GM15510 (cell line): ENCODE measurements around the gene S100A13.
A peak's percentile ranks its signal among the peaks of the same experiment; 100 is the strongest.

Experiments
- POLR2A ChIP-seq: IDR thresholded peaks from 3 replicates; pipeline ENCODE4 v1.6.1; 2011; ENCODE audit warnings: borderline replicate concordance; ENCODE audit not compliant: insufficient read length; ENCODE audit errors: extremely low read depth

Gene S100A13

DNA sequence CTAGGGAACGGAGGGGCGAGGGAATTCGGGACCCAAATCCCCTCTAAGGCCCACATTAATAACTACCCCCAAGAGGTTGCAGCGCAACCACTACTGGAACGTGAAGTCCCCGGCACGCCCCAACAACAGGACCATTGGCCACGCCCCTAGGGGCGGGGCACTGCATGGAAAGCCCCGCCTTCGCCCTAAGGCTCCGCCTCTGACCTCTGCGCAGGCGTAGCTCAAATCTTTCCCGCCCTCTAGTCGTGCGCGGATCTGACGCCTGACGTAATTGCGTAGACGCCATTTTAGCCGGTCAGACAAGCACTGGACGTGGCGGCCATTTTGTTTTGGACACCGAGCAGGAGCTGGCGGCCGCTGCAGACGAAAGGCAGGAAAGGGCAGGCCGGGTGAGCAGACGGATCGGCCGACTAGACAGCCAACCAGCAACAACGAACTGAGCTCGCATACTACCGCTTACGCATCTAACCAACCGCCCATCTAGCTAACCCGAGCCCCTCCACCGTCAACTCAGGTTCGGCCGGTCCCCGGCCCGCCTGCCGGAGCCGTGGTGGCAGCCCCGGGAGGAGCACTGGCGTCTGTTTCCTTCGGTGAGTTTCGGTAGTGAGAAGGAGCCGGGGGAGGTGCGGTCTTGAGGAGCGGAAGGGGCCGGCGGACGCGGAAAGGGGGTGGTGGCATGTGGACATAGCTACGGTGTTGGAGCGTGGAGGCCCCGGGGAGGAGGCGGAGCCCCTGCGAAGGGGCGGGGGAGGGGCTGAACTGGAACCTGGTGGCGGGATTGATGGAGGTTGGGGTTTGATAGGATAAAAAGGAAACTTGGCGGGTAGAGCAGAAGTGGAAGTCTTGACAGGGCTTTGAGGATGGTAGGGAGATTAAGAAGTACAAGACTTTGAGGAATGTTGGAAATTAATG is 6.7 kb upstream of the S100A13 start, which contains the start of gene CHTOP:
Gene CHTOP, plus strand, starts transcription at position 313 of the 912 bp plus-strand sequence. CDS start 2,523 bp downstream, outside the sequence.
- TF ChIP-seq POLR2A = peak; percentile 90

DNA sequence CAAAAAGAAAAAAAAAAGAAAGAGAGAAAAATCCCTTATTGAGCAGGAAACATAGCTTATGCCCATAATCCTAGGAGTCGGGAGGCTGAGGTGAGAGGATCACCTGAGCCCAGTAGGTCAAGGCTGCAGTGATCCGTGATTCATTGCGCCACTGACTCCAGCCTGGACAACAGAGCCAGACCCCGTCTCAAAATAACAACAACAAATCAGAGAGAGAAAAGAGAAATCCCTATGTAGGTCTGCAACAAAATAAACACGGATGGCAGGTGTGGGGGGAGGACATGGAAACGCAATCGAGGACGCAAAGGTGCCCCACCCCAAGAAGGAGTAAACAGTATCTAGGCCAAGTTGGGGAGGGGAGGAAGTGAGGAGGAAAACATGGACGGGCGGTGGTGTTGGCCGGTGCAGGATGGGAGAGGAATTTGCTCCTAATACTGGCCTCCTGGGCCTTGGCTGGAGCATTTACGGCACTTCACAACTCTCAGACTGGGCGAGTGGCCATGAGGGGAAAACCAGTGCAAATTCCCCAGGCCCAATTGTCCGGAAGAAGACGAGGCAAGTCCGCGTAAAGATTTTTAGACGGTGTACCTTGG is 6.0 kb upstream of the S100A13 start:
- no peak for TF ChIP-seq POLR2A

DNA sequence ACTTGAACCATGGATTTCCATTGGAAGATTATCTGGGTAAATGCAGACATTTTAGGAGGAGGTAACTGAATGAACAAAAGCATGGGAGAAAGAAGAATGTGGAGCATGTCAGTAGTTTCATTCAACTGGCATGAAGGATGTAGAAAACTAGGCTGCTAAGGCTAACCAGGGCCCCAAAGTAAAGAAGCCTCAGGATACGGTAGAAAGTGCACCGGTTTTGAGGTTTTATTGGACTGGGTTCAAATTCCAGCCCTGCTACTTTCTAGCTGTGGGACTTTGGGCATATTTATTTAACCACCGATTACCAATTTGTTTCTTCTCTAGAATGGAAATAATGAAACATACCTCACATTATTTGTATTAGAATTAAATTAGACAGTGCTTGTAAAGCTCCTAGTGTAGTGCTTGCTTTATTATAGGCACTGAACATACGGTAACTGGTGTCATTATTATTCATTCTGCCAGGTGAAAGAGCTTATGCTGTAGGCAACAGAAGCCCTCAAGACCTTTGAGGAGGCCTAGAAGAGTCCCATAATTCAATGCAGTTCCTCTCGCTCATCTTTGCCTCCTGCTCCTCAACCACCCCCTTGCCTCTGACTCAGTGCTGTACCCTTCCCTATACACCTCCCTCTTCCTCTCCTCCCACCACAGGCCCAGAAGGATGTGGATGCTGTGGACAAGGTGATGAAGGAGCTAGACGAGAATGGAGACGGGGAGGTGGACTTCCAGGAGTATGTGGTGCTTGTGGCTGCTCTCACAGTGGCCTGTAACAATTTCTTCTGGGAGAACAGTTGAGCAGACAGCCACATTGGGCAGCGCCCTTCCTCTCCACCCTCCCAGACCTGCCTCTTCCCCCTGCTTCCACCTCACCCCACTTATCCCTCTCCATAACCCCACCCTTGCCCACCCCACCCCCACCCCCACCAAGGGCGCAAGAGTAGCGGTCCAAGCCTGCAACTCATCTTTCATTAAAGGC is 4.0 kb upstream of the S100A13 start:
- no peak for TF ChIP-seq POLR2A

DNA sequence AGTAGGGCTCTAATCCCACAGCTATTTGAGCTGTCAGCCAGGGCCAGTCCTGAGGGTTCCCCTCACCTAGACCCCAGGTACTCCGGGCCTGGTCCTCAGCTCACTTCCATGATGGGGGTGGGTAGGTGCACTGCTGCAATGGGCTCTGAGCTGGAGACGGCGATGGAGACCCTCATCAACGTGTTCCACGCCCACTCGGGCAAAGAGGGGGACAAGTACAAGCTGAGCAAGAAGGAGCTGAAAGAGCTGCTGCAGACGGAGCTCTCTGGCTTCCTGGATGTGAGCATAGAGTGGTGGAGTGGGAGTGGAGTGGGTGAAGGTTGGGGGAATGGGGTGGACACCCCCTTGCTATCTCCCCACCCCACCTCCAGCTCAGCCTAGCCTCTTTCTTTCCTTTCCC is 3.1 kb upstream of the S100A13 start:
- no peak for TF ChIP-seq POLR2A

DNA sequence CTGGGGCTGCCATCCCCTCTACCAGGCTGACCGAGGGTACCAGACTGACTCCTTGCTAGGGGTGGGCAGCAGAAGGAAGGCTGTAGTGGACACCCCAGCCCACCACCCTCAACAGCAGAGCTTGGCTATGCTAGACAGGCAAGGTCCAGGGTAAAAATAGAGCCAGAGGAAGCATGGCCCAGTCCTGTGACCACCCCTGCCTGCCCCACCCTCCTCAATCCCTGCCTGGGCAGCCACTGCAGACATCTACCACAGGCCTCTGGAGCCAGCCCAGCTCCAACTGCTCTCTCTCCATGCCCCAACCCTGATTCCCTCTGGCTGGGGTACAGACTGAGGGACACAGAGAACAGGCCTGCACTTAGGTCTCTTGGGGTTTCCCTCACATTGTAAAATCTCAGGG is 2.7 kb upstream of the S100A13 start:
- TF ChIP-seq POLR2A = no peak

DNA sequence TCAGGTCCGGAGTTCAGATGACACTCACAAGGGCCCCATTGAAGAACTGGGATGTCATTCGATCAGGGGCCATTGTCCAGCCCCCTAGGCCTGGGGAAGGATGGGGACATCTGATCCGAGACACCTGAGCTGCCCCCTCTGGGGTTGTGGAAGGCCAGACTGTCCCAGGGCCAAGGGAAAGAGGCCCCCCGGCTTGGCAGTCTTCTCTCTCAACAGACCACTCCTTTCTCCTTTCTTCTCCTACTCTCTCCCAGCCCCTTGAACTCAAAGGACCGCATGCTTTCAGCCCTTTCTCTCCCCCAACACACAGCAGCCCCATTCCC is 2.0 kb upstream of the S100A13 start:
- no peak for TF ChIP-seq POLR2A

DNA sequence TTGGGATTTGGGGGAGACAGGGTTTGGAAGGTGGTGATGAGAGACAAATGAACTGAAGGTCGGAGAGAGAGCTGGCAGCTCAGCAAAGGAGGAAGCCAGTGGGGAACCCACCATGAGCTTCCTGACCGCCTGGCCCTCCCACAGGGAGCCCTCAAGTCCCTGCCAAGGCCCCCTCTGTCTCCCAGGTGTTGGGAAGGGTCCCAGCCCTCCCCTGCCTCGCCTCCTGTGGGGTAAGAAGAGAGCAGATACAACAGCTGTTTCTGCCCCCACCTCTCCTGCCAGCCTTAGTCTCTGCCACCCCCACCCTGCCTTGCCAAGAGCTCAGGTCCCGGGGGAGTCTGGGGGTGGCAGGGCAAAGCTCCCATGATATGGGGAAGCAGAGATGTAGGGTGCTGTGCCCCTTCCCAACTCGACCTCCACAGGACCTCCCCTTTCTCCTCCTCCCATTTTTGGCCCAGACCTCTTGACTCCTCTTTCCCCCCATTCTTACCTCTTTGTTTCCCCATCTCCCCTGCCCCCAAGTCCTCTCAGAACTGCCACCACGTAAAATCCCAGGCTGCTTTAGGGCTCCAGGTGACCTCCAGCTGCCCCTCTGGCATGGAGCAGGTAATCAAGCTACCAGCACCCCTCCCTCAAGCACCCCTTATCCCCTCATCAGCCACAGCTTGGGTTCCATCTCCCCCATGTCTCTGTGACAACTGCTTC is 1.5 kb upstream of the S100A13 start:
- TF ChIP-seq POLR2A = no peak

DNA sequence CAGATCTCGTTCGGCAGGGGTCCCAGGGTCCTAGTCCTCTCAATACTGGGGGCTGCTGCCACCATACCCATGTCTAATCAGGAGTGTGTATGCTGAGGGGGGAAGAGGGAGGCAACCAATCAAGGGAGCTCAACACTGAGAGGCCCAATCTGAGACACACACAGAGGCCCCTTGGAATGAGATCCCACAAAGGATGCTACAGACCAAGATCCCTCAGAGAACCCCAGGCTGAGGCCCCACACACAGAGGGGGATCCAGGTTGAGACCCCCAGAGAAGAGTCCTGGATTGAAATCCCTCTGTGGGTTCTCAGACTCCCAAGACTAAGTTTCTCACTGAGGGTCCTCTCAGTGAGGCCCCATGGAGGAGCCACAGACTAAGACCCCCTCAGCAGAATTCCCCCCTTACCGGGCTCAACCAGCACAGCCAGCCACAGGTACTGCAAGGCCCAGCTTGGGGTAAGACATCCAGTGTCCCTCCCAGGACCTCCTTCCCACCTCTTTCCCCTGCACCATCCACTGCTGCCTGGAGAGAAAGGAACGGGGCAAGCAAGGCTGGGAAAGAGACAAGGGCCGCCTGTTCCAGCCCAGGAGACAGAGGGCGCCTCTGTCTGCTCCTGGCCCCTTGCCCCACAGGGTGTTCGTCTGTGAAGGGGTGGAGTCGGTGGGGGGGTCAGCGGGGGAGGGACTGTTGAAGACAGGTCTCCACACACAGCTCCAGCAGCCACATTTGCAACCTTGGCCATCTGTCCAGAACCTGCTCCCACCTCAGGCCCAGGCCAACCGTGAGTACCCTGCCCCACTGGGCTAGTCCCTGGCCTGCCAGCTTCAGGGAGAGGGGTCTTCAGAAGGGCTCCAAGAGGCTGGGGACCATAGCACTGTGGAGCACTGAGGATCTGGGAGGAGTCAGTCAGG is 666 bp upstream of the S100A13 start, which contains the start of gene S100A1:
Gene S100A1, plus strand, starts transcription at position 720 of the 912 bp plus-strand sequence. CDS start 2,088 bp downstream, outside the sequence.
- no peak for TF ChIP-seq POLR2A

DNA sequence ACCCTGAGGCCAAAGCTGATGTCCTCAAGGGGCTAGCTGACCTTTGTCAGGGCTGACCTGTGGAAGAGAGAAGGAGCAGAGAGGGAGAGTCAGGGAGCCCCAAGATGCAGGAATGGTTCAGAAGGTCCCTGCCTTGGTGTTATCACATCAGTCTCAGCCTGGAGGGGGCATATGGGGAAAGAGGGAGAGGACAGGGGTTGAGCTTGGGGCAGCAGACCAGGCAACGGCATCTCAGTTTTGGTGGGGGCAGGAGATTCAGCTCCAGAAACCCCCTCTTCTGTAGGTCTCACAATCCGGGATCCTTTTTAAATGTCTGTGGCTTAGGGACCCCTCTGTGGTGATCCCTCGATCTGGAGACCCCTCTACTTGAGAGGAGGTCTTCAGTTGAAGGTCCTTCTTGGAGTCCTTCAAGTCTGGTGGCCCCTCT is 815 bp downstream of the S100A13 start:
- no peak for TF ChIP-seq POLR2A

DNA sequence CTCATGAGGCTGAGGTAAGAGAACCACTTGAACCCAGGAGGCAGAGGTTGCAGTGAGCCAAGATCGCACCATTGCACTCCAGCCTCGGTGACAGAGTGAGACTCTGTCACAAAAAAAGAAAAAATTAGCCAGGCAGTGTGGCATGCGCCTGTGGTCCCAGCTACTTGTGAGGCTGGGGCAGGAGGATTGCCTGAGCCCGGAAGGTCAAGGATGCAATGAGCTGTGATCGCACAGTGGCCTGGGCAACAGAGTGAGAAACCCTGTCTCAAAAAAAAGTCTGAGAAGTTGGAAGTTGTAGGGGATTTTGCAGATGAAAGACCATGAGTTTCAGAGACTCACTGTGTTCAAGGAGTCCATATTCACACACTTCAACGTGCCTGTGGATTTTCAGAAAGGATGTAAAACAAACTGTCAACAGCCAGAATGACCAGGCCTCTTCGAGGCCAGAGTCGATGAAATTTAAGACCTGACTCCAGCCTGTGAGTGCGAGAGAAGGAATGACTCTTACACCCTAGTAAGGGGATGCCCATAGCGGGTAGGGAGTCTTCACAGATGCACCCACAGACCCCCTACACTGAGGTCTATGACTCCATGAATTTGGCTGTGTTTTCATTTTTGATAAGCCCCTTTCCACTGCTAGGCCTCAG is 2.2 kb downstream of the S100A13 start:
- TF ChIP-seq POLR2A = no peak

DNA sequence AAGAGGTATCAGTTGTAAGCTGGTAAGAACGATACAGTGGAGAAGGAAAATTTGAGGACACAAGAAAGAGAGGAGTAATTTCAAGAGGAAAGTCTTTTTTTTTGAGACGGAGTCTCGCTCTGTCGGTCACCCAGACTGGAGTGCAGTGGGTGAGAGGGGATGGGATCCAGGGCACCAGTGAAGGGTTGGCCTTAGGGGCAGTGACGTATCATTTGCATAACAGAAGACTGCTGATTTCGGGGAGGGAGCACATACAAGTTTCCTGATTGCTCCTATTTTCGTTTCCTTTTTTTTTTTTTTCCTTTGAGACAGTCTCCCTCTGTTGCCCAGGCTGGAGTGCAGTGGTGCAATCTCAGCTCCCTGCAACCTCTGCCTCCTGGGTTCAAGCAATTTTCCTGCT is 4.2 kb downstream of the S100A13 start:
- no peak for TF ChIP-seq POLR2A

DNA sequence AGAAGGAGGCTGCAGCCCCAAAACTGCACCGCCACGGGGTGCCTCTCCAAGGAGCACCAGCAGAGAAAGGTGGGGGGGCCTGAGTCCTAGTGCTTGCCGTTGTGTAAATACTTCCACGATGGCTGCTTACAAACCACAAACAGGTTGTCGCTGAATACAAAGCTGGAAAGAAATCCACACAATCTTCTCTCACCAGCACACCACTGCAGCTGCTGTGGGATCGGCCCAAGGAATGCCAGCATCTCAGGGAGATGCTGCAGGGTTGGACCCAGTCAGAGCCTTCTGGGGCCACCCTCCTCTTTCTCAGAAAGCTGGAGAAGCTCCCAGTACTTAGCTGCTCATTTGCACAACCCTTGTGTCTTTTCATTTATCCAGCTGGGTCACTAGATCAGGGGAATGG is 8.1 kb downstream of the S100A13 start:
- no peak for TF ChIP-seq POLR2A

DNA sequence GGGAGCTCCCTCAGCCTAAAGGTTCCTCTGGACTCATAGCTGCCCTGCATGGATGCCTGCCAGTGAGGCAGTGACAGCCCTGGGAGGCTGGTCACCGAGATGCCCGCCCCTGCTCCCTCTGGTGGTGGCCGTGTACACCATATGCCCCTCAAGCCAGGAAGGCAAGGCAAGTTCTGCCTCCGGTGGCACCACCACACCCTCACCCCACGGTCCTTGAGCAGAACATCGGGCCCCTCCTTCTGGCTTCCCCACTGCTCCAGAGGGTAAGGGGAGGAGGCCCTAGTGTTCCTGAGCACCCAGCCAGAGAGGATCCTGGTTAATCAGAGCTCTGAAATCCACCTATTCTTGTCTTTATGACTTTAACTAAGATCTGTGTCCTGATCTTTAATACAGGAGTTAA is 9.6 kb downstream of the S100A13 start:
- no peak for TF ChIP-seq POLR2A

DNA sequence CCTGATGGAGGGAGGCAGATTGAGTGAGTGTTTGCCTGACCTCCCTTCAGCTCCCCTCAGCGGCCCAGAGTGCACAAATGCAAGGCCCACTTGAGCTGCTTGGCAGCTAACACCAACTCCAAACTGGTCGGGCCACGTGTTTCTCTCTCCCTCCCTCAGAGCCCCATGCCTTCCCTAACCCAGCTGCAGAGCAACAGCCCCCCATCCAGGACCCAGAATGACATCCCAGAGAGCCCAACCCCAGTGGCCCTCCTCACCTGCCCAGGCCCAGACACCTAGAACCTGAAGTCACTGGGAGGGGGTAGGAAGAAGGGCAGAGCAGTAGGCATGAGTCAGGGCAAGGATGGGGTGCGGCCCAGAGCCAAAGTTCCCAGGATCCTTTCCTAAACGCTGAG is 10.4 kb downstream of the S100A13 start:
- TF ChIP-seq POLR2A = no peak
